NCI-H748 treated with DMSO at 0.1 percent for 48 hours (cell line): ENCODE data around the gene CLDN34.

Experiments
- DNase-seq: peaks from one replicate; lab custom pipeline; 2025; lab: John Stamatoyannopoulos, UW

The CLDN34 gene

GRCh38 chrX:9980927-9981326 is 13.8 kb downstream of the CLDN34 start:
- no peak for DNase-seq

GRCh38 chrX:9983441-9983840 is 16.3 kb downstream of the CLDN34 start:
- no peak for DNase-seq

GRCh38 chrX:9983846-9984245 is 16.7 kb downstream of the CLDN34 start:
- no peak for DNase-seq

GRCh38 chrX:9988762-9989161 is 21.6 kb downstream of the CLDN34 start:
- DNase-seq = no peak

GRCh38 chrX:9992061-9992460 is 24.9 kb downstream of the CLDN34 start:
- no peak for DNase-seq

GRCh38 chrX:9992724-9993123 is 25.6 kb downstream of the CLDN34 start:
- DNase-seq = no peak

- peak; percentile 56 for DNase-seq
Measured at GRCh38 chrX:9995855-9996339, 28.7 kb downstream of the CLDN34 start.

GRCh38 chrX:9997041-9997440 is 29.9 kb downstream of the CLDN34 start:
- no peak for DNase-seq

- no peak for DNase-seq
Measured at GRCh38 chrX:9997524-9997923, 30.4 kb downstream of the CLDN34 start.

GRCh38 chrX:10001496-10001895 is 34.3 kb downstream of the CLDN34 start:
- DNase-seq = no peak

- DNase-seq = no peak
Measured at GRCh38 chrX:10004832-10005475, 37.8 kb downstream of the CLDN34 start.

GRCh38 chrX:10006086-10006485 is 38.9 kb downstream of the CLDN34 start:
- DNase-seq = no peak

- DNase-seq = no peak
Measured at GRCh38 chrX:10006770-10007169, 39.6 kb downstream of the CLDN34 start.

- DNase-seq = no peak
Measured at GRCh38 chrX:10007621-10008020, 40.5 kb downstream of the CLDN34 start.

- no peak for DNase-seq
Measured at GRCh38 chrX:10008483-10009056, 41.4 kb downstream of the CLDN34 start.

GRCh38 chrX:10009741-10010140 is 42.6 kb downstream of the CLDN34 start:
- no peak for DNase-seq

- no peak for DNase-seq
Measured at GRCh38 chrX:10010686-10011085, 43.5 kb downstream of the CLDN34 start.

GRCh38 chrX:10011261-10011931 is 44.2 kb downstream of the CLDN34 start:
- DNase-seq = no peak

GRCh38 chrX:10011991-10012390 is 44.8 kb downstream of the CLDN34 start:
- no peak for DNase-seq

GRCh38 chrX:10014462-10015354 is 47.5 kb downstream of the CLDN34 start:
- DNase-seq = peak; percentile 62

- no peak for DNase-seq
Measured at GRCh38 chrX:10015355-10015722, 48.2 kb downstream of the CLDN34 start.

- no peak for DNase-seq
Measured at GRCh38 chrX:10015723-10016518, 48.8 kb downstream of the CLDN34 start.
